NCI-H1105 (cell line): ENCODE results near the gene SPATA24.
"Not testable (repeated sequence)": the region's sequence is repeated elsewhere in the genome, so short reads cannot be mapped to it uniquely, and the experiment has no call there.

ENCODE experiments used
- DNase-seq: peaks from one replicate; lab custom pipeline; 2025; lab: John Stamatoyannopoulos, UW

SPATA24 gene

DNA sequence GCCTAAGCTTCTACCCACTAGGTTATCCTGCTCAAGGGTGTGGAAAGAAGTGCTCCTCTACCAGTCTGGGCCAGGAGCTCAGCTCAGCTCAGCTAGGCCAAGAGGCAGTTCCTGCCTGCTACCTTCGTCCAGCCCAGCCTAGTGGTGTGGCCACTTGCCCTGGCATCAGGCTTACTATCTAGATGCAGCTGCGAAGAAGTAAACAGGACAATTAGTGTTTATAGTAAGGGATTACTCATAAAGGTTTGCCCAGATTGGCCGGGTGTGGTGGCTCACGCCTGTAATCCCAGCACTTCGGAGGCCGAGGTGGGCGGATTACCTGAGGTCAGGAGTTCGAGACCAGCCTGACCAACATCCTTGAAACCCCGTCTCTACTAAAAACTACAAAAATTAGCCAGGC is 12.8 kb upstream of the SPATA24 start:
- DNase-seq: no peak

DNA sequence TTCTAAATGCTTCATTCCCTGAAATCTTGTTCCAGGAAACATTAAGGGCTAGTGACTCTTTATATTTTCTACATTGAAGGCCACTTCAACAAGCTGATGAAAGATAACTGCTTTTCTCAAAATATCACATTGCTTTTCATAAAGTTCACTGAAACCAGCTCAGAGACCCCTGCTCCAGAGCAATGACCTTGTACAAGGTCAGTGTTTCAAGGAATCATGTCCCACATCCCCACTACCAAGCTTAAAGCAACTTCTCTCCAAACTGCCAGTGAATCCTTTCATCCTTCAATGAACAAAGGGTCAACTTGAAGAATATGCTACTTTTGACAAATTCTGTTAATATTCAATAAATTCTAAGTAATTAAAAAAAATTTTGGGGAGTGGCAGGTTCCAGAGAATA is 12.0 kb upstream of the SPATA24 start:
- no peak for DNase-seq

DNA sequence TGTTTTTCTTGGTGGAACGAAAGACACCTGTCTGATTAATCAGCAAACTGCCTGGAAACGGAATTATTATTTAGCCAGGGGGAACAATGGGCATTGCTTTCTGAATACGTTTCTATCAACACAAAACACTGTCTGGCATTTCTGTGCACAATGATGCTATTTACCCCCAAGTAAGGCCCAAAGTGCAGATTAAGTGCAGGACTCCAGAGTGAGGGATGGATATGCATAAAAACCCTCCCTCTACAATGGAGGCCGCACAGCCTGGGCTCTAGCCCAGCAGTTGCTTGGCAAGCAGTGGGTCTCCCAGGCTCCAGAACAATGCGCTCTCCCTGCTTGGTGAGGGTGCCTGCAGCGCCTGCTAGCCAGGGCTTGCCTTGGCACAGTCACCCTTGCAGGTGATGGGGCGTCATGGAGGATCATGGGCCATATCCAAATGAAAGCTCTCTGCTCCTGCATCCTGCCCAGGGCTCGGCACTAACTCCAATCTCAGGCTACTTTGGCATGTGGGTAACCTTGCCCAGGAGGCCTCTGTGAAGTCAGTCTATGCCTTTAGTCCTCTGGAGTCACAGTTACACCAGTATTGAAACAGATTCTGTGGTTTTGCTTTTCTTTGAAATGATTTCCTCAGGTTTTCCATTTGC is 11.5 kb upstream of the SPATA24 start:
- peak; percentile 52 for DNase-seq

DNA sequence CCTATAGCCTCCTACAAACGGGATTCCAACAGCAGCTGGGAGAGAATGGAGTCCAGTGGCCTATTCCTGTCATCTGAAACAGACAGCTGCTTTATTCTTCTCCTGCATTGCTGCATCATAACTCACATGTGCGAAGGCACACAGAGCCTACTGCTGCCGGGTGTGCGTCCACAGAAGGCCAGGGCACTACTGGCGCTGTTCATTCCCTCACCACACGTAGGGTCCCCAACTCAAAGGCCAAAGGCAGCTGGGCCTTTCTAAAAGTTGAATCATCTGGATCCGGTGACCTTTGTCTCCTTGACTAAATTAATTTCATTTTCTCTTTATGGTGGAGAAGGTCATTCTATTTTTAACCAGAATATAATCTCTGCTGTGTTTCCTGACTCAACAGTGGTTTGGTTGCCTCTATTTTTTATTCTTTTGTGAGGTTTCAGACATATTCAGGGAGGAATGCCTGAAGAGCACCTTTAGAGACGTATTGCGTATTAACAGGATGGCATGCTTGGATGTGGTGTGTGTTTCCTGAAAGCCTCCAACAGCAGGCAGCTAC is 10.8 kb upstream of the SPATA24 start:
- DNase-seq: no peak

DNA sequence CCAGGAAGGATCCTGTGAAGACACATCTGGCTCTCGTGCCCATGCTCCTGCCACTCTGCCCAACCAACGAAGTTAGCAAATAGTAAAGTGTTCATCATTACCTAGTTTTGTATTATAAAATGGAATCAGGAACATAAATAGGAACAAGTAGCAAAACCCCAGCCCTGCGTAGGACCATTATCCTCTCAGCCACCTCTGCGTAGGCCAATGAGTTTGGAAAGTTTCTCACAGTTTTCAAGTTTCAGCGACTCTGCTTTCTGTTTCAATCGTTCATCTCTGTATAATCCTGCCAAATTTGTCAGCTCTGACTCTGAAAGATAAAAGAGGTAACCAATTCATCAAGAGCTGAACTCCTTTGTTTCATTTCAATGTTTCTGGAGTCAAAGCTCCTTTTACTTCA is 10.1 kb upstream of the SPATA24 start:
- no peak for DNase-seq

DNA sequence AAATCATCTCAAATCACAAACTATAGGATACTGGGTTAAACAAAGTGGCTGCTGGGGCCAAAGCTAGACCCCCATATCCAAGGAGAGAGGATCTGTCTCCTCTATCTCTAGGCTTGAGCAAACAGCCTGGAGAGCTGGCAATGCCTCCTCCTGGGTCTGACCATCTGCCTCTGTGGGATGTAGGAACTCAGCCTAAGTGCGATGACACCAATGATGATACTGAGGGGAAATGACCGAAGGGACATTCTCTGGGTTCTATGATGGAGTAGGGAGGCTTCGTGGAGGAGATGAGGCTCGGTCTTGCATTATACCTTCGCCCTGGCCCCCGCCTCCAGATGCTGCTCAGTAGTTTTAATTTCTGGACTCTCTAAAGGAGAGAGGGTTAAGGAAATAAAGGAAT is 9.3 kb upstream of the SPATA24 start:
- DNase-seq: no peak

DNA sequence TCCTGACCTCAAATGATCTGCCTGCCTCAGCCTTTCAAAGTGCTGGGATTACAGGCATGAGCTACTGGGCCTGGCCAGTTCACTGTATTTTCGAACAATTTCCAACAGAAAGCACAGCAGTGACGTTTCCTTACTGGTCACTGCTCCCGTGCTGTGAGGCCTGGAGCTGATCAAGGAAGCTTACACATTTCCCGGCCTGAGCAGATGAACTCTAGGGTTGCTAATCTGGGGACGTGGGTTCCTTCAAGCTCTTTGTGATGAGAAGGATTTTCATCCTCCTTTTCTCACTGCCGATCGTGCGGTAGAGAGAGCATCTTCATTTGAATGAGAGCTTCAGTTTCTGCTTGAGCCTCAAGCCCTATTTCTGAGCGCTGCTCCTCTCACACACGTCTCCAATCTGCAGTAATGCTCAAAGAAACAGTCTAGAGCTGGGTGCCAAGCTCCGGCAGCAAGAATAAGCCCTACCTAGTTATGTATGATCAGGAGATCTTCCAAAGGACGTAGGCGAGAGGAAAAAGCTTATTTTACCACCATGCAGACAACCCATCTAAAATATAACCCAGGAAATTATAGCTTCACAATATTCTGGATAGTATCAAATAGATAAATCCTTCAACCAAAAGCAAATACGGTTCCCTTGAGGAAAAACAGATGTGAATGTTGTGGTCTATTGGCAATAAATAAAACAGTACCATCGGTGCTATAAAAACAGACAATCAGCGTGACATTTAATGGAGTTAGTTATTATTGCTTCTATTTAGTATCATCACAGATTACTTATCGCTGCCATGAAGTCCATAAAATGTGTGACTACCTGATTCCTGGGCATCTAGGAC is 7.3 kb upstream of the SPATA24 start:
- no peak for DNase-seq

DNA sequence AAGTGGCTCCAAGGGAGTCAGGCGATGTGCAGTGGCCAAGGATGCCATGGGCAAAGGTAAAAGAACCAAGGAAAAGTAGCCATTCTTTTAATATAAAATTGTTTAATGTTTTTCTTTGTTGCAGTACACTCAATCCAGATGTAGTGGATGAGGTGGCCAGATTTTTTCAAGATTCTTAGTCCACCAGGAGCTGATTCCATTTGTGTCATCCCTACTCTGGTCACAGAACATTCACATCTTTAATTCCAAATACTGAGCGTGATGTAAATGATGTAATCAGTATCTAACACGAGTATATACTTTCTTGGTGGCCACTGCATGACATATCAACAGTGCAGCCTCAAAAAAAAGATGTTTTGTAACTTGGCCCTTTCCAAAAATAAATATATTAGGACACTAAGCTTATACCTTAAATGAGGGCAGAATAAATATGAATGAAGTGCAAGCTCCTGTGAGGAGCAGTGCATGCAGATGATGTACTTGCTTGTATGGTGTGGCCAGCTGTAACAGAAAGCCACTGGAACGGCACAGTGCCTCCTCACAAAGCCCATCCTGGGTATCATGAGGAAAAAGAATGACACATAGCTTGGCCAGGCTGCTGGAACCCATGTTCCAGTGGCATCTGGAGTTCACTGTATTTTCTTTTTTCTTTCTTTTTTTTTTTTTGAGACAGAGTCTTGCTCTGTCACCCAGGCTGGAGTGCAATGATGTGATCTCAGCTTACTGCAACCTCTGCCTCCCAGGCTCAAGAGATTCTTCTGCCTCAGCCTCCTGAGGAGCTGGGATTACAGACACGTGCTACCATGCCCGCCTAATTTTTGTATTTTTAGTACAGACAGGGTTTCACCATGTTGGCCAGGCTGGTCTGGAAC is 6.5 kb upstream of the SPATA24 start:
- DNase-seq: no peak

DNA sequence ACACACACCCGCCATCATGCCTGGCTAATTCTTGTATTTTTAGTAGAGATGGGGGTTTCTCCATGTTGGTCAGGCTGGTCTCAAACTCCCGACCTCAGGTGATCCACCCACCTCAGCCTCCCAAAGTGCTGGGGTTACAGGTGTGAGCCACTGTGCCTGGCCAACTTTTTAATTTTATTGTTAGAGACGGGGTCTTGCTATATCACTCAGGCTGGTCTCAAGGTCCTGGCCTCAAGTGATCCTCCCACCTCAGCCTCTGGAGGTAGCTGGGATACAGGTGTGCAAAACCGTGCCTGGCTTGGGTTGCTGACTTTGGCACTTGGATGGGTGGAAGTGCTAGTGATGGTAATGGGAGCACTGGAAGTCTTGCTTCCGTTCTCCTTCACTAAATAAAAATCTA is 5.2 kb upstream of the SPATA24 start:
- DNase-seq: not testable (repeated sequence)

DNA sequence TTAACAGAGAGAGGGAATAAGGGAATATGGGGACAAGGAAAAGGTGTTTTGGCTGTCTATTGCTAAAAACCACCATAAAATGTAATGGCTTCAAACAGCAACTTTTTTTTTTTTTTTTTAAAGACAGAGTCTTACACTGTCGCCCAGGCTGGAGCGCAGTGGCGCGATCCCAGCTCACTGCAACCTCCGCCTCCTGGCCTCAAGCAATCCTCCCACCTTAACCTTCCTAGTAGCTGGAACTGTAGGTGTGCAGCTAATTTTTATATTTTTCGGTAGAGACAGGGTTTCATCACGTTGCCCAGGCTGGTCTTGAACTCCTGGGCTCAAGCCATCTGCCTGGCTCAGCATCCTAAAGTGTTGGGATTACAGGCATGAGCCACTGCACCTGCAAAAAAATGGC is 4.3 kb upstream of the SPATA24 start:
- DNase-seq: no peak

DNA sequence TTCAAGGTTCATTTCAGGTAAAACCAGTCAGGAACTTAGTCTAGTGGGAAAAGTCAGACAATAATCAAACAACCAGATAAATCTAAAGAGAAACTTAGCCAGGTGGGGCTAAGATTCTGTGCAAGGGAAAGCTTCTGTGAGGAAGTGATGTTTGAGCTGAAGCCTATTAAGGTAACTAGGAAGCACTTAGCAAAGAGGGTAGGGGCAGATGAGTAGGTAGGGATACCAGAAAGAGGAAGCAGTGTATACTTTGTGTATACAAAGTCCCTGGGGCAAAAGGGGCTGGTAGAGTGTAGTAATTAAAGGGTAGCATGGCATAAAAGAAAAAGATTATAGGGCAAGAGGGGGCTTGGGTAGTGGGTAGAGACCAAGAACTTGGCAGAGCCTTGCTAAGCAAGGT is 3.6 kb upstream of the SPATA24 start:
- no peak for DNase-seq

DNA sequence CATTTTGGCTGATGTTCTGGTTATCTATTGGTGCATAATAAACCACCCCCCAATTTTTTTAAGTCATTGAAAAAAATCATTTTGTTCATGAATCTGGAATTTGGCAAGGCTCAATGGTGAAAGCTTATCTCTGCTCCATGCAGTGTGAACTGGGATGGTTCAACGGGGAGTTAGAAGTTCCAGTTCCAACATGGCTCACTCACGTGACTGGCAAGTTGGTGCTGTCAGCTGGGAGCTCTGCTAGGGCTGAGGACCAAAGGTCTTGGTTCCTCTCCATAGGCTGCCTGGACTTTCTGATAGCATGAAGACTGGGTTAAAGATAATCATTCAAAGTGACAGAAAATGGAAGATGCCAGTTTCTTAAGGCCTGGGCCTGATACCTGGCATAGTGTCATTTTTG is 3.1 kb upstream of the SPATA24 start:
- no peak for DNase-seq

DNA sequence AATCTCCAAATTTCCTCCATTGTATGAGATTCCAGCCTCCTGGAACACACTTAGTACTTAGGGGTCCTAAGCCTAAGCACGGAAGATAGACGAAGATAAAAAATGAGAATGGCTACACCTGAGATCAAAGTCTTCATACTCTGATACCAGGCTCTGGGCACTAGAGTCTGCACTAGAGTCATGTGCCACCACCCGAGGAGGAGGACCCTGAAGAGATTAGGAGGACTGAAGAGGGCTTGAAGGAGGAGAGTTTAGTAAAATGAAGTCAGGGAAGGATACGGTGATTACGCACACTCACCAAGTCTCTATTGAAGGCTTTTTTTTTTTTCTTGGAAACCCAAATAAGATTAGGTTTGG is 573 bp upstream of the SPATA24 start:
- no peak for DNase-seq

DNA sequence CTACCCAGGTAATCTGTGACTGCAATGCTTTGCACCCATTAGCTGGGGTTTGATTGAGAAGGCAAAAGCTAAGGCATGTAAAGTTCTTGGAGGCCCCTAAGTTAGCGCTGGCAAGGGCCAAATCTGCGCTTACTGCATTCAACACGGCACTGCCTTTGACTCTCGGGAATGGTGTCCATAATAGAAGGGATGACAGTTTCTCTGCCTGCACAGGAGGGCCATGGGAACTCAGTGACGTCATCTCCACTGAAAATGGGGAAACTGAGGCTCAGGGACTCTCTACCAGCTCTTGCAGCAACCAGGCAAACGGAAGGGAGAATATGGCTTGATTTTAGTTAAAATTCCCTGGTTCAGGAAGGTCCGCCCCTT is 487 bp downstream of the SPATA24 start:
- no peak for DNase-seq

DNA sequence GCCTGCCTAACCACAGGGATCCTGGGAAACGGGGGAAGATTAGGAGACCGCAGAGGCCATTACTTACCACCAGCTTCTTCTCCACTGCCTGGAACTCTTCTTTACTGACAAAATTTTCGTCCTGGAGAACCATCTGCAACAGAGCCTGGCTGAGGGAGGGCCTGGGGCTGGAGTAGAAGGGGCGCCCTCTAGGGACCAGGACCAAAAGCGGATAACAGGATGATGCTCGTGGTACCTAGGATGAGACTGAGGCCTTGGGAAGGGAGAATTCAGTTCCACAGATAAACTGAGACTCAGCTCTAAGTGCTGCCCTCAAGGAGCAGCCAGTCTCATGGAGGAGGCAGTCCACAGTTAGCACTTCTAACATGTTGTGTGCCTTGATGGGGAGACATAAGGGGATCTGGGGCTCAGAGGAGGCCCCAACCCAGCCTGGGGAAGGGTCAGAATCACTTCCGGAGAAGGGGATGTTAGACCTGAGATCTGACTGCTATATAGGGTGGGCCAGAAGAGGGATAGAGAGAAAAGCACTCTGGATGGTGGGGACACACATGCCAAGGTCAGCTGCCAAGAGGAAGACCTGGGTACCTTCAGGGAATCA is 1.2 kb downstream of the SPATA24 start:
- DNase-seq: no peak

DNA sequence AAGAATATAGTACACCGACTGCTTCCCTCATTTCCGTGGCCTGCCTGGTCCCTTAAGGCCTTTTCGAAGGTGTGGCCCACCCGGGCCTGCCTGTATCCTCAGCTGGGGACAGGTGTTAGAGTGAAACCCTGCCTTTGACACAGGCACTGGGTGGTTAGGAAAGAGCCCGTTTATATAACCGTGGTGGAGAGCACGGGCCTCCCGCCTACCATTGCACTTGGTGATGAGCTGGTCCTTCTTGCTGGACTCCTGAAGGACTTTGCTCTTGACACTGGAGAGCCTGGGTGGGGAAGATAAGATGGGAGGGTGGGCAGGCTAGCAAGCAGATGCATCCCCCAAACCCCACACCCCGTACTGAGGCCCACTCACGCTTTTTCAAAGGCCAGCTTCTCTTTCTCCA is 2.3 kb downstream of the SPATA24 start:
- DNase-seq: no peak

DNA sequence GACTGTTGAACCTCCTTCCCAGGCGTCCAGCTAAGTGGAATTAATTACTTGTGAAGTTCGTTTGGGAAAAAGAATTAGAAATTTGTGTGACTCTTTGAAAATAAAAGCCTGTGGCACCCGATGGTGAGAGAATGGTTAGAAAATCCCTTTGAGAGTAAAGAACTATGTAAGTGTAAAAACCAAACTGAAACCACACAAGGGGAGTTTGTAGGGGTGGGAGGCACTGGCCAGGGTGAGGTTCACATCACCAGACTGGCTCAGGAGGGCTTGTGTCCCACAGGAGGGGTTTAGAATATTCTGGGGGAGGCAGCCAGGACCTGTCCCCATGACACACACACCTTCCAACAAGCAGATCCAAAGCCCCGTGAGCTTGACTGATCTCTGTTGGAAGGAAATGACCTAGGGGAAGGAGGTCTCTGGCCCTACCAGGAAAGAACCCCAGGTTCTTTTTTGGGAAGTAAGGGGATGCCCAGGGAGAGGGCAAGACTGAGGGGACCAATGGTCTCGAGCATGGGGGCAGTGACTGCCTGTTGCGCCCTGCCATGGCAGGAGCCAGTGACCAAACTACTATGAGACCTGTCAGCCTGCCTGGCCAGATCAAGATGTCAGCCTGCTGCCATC is 4.3 kb downstream of the SPATA24 start:
- DNase-seq: no peak

DNA sequence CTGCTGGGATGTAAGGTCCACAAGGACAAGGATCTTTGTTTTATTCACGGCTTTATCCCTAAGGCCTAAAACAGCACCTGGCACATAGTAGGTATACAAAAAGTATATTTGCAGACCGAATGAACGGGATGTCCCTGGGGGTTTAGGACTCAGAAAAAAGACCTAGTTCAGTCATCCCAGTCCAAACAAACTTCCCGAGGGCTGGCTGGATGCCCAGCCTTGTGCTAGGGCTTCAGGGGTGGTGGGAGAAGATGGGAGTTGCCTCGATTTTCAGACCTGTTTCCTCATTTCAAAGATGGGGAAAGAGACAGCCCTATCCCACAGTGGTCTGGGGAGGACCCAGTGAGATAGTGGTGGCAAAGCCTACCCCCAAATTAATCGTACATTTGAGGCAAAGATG is 6.0 kb downstream of the SPATA24 start:
- DNase-seq: no peak

DNA sequence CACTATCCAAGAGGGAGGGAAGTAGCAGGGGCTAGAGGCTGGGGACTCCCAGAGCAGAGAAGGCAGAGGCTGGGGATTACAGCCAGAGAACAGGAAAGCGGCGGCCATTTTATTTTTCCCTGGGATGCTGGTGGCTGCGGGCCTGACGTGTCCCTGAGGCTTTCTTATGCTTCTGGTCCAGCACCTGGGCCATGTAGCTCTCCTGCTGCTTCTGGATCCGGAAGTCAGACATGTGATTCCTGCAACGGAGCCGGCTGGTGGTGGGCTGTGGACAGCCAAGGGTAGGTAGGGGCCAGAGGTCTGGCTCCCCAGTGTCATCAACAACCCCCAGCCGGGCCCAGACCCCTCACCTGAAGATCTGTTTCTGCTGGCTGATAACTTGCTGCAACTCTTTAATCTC is 7.2 kb downstream of the SPATA24 start:
- no peak for DNase-seq

DNA sequence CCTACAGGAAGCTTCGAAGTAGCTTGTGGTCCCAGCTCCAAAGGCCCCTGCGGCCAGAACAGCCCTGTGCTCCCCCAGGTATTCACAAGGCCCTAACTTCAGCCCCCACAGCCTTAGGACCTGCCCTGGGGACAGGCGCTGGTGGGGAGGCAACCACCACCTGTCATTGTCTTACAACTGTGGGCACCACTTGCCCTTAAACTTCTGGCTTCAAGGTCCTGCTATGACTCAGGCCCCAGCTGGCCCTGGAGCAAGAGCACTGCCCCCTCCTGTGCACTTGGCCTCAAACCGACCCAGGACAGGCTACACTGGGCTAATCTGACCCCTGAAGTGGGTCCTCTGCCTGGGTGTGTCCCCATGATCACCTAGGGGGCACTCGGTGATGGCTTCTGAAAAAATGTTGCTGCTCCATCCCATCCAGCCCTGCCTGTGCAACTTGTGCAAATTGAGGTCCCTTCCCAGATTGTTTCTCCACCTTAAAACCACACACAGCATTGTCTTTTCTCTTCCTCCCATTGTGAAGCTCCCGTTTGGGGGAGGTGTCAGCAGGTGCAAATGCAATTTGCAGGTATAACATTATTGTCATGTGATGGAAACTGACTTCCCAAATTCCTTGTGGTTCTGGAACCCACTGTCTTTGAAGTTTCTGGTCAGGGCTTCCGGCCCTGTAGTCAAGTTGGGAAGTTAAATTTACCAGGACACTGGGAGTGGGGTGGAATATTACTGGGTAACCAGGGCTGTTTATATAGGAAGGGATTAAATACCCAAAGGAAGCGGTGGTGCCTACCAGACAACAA is 7.8 kb downstream of the SPATA24 start:
- DNase-seq: no peak
